Adipocyte (in vitro differentiated cells): ENCODE results near the gene RPL22.

ENCODE experiments used
- DNase-seq: peaks from one replicate; pipeline ENCODE4 v3.0.0-alpha.2; 2015; ENCODE audit warnings: low read depth
- H3K27me3 ChIP-seq: replicated peaks from 2 replicates; pipeline ENCODE4 v1.7.0; 2013; ENCODE audit warnings: mild to moderate bottlenecking, low read length, moderate library complexity; ENCODE audit not compliant: control insufficient read depth, insufficient read depth
- H3K36me3 ChIP-seq: 2 replicates; pipeline ENCODE4 v1.7.0; 2013; ENCODE audit warnings: low read length, mild to moderate bottlenecking, moderate library complexity; ENCODE audit not compliant: control insufficient read depth, insufficient read depth, severe bottlenecking
- H3K4me1 ChIP-seq: 2 replicates; pipeline ENCODE4 v1.7.0; 2013; ENCODE audit warnings: mild to moderate bottlenecking, low read length, moderate library complexity; ENCODE audit not compliant: control insufficient read depth, insufficient read depth
- H3K4me3 ChIP-seq: 2 replicates; pipeline ENCODE4 v1.7.0; 2013; ENCODE audit warnings: mild to moderate bottlenecking, low read length, moderate library complexity
- H3K9ac ChIP-seq: 2 replicates; pipeline ENCODE4 v1.7.0; 2013; ENCODE audit warnings: mild to moderate bottlenecking, low read length, moderate library complexity
- H3K9me3 ChIP-seq: 2 replicates; pipeline ENCODE4 v1.7.0; 2013; ENCODE audit warnings: mild to moderate bottlenecking, low read length, moderate library complexity; ENCODE audit not compliant: control insufficient read depth

Gene RPL22

GRCh38 chr1:6208723-6209660 lies 9.6 kb upstream of the RPL22 start:
- DNase-seq, result peak; percentile 74
- Histone ChIP-seq H3K27me3 (no peaks in the 10 kb centered on the region), H3K9ac (peak overlapping the region; percentile 52), H3K9me3 (no peaks in the 10 kb centered on the region), H3K4me3 (peak overlapping the region; percentile 67), H3K36me3 (no peaks in the 10 kb centered on the region), H3K4me1 (peaks cover 10% of the 10 kb centered on the region)

DNA sequence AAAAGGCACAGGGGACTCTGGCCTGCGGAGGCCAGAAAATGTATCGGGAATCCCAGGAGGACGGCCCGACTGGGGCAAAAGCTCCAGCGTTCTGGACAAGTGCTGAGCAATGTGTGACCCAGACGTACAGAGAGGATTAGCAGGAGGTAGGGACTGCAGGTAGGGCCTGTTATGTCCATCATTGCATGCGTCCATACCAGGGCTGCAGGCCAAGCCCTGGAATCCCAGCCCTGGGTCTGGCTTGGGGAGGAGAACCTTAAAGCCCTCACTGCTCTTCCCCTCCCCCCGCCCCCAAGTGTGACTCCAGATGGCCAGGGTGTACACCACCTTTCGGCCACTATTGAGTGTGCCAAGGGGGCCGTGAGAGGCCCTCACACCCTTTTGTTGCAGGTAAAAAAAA lies 8.5 kb upstream of the RPL22 start:
- no peak for DNase-seq
- H3K4me3 ChIP-seq, result no peak overlapping the region
- H3K9ac ChIP-seq, result no peak overlapping the region
- H3K36me3 ChIP-seq, result no peaks in the 10 kb centered on the region
- H3K4me1 ChIP-seq, result peaks cover 10% of the 10 kb centered on the region
- no peaks in the 10 kb centered on the region for H3K9me3 ChIP-seq
- H3K27me3 ChIP-seq, result no peaks in the 10 kb centered on the region

DNA sequence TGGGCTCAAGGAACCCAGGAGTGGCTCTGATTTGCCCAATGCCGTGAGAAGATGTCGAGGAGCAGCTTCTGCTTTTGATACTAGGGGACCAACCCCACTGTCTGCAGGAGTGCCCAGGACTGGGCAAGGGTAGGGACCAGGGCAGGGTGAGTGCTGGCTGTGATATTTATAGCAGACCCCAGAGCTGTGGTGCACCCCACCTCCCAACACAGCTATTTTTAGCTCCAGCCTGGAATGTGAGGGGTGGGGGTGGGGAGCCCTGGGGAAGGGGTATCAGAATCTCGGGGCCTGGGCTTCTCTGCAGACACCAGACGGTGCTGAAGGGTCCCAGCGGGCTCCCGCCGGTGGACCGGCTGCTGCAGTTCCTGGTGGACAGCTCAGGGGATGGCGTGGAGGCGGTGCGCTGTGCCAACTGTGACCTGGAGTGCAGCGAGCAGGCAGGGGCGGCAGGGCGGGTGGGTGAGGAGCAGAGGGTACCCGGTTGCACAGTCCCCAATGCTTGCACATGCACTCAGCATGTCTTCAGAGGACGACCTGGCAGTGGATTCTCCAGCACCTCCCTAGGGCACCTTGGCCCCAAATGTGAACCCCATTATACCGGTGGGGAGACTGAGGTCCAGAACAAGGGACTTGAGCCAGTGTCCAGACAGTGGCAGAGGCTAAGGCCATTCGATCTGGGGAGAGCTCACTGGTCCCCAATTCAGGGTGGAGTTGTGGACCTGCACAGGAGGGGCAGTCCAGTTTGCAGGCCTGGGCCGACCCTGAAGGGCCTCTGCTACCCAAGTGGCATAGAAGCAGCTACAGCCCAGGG lies 7.9 kb upstream of the RPL22 start:
- Histone ChIP-seq H3K9ac (no peak overlapping the region), H3K4me3 (no peak overlapping the region), H3K9me3 (no peaks in the 10 kb centered on the region), H3K36me3 (no peaks in the 10 kb centered on the region), H3K27me3 (no peaks in the 10 kb centered on the region), H3K4me1 (peaks cover 10% of the 10 kb centered on the region)
- DNase-seq, result no peak

DNA sequence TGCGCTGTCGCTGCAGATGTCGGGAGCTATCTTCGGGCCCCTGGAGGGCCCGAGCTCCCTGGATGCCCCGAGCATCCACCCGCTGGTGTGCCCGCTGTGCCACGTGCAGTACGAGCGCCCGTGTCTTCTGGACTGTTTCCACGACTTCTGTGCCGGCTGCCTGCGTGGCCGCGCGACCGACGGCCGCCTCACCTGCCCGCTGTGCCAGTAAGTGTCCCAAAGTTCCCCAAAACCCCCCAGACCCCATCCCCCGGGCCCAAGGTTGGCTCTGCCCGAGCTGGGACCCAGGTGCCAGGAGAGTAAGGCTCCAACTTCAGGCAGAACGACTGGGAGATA lies 7.1 kb upstream of the RPL22 start:
- DNase-seq, result no peak
- Histone ChIP-seq H3K4me1 (peaks cover 10% of the 10 kb centered on the region), H3K36me3 (no peaks in the 10 kb centered on the region), H3K4me3 (peak overlapping the region; percentile 49), H3K27me3 (no peaks in the 10 kb centered on the region), H3K9me3 (no peaks in the 10 kb centered on the region), H3K9ac (peak overlapping the region; percentile 42)

GRCh38 chr1:6205849-6206519 lies 6.6 kb upstream of the RPL22 start, which contains the start of gene RNF207:
RNF207 (plus strand) TSS chr1:6206119; CDS start chr1:6206536, 417 bp downstream.
- Histone ChIP-seq H3K27me3 (no peaks in the 10 kb centered on the region), H3K36me3 (no peaks in the 10 kb centered on the region), H3K9me3 (no peaks in the 10 kb centered on the region), H3K4me3 (peak within 1 kb of the TSS; percentile 49), H3K4me1 (peaks cover 10% of the 10 kb centered on the region), H3K9ac (peak within 1 kb of the TSS; percentile 74)
- peak; percentile 83 for DNase-seq

GRCh38 chr1:6202256-6202655 lies 2.9 kb upstream of the RPL22 start:
- Histone ChIP-seq H3K9me3 (no peaks in the 10 kb centered on the region), H3K27me3 (no peaks in the 10 kb centered on the region), H3K9ac (no peak overlapping the region), H3K4me1 (peaks cover 22% of the 10 kb centered on the region), H3K36me3 (peaks cover 3% of the 10 kb centered on the region), H3K4me3 (no peak overlapping the region)
- DNase-seq, result no peak

- Histone ChIP-seq H3K4me3 (peak overlapping the region; percentile 89), H3K4me1 (peaks cover 23% of the 10 kb centered on the region)
- no peak for DNase-seq
These were observed 904 bp upstream of the RPL22 start for GRCh38 chr1:6200188-6200809.

GRCh38 chr1:6198646-6199297 lies 623 bp downstream of the RPL22 start:
- peaks cover 29% of the 10 kb centered on the region for H3K36me3 ChIP-seq
- peak overlapping the region; percentile 89 for H3K4me3 ChIP-seq
- DNase-seq, result peak; percentile 52
- no peaks in the 10 kb centered on the region for H3K9me3 ChIP-seq
- peak overlapping the region; percentile 93 for H3K9ac ChIP-seq
- no peaks in the 10 kb centered on the region for H3K27me3 ChIP-seq
- H3K4me1 ChIP-seq, result peaks cover 19% of the 10 kb centered on the region

More at GRCh38 chr1:6200188-6200809, 904 bp upstream of the RPL22 start:
- Histone ChIP-seq H3K9ac (peak overlapping the region; percentile 93), H3K27me3 (no peaks in the 10 kb centered on the region), H3K9me3 (no peaks in the 10 kb centered on the region), H3K36me3 (peaks cover 19% of the 10 kb centered on the region)

DNA sequence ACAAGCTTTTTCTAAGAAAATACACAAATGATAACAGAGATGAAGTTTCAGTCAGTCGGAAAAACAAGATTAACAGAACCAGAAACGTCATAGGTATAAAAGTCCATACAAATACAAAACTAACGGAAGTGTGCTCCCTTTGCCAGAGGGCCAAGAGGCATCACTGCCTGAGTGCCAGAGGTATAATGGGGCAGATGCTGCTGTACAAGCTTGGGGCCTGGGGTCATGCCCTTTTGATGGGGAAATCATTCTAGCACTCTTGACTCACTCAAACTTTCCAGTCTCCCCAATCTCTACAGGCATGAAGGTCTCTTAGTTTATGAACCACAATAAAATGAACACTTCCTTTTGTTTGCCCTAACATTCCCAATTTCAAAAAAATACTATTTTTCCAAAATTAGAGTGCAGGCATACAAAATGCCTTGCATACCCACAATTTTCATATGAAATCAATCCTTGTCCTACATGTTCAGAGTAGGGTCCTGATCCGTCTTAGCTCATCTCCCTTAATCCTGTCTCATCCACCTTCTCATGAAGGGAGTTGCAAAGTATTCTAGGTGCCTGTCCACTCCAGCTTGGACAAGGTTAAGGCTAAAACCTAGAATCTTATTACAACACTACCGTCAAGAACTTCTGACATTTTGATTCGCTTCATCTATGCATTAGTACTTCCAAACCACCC lies 1.5 kb downstream of the RPL22 start:
- Histone ChIP-seq H3K9me3 (no peaks in the 10 kb centered on the region), H3K4me1 (peaks cover 19% of the 10 kb centered on the region), H3K27me3 (no peaks in the 10 kb centered on the region), H3K4me3 (peak overlapping the region; percentile 89), H3K9ac (peak overlapping the region; percentile 93), H3K36me3 (peaks cover 37% of the 10 kb centered on the region)
- DNase-seq, result peak; percentile 24

DNA sequence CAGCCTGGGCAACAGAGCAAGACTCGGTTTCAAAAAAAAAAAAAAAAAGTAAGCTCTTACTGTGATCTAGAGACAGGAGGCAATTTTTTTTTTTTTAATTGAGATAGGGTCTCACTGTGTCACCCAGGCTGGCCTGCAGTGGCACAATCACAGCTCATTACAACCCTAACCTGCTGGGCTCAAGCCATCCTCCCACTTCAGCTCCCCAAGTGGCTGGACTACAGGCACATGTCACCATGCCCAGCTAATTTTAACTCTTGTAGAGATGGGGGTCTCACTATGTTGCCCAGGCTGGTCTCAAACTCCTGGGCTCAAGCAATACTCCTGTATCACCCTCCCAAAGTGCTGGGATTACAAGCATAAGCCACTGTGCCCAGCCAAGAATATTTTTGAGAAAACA lies 7.4 kb downstream of the RPL22 start:
- no peak overlapping the region for H3K4me3 ChIP-seq
- no peak for DNase-seq
- H3K27me3 ChIP-seq, result no peaks in the 10 kb centered on the region
- peaks cover 66% of the 10 kb centered on the region for H3K36me3 ChIP-seq
- H3K9ac ChIP-seq, result no peak overlapping the region
- no peaks in the 10 kb centered on the region for H3K9me3 ChIP-seq
- no peaks in the 10 kb centered on the region for H3K4me1 ChIP-seq
